Hypothalamus (tissue), 51 donors: Measurements from ENCODE around the gene PTGER4.

Source experiments
- DNase-seq, 51 donors: peaks; one replicate each; lab custom pipeline; 2025; lab: John Stamatoyannopoulos, UW

Gene PTGER4

DNA sequence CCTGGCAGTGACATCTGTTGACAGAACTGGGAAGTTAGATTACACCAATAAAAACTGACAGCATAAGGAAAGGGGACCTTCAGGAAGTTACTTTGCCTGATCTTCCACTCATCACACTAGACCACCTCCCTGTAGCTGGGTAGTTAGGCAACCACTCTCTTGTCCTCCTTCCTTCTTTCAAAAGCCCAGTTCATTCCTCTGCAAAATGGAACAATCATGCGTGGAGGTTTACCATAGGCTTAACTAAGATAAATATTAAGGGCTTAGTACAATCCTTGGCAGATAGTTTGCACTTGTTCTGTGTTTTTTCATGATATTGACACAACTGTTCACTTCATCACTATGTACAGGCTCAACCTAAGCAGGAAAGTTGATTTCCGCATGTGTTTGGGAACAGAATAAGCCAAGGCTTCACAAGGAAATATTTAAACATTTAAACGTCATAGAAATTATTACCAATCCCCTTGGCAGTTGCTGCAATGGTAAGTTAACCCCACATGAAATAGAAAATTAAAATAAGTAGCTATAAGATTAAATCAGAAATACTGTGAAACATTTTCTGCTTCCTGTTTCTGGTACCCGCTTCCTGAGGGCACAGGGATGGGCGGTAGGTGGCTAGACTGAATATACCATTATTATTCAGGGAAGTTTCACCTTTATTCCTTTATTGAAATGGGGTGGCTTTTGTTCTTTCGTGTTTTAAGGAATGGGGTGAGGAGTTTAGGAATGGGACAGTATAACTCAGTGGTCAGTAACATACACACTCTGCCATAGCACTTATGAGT lies 9.9 kb upstream of the PTGER4 start:
- DNase-seq: no peak

DNA sequence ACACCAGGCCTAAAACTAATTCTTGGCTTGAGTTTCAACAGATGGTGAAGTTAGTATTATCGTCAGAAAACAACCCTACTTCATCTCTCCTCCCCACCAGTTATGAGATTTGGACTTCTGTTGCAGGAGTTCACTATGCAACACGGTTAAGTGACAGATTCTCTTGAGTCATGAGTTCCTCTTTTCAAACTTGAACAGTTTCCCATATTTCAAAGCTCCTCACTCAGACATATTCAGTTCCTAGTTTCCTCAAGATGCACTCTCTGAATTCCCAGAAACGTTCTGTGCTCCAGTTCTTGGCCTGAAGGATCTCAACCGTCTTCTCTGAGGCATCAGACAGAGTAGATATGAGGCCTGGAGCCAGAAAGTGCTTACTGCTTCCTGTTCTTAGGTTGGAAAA lies 7.3 kb upstream of the PTGER4 start:
- DNase-seq: no peak

GRCh38 chr5:40674661-40675235 lies 5.0 kb upstream of the PTGER4 start:
- DNase-seq: no peak

DNA sequence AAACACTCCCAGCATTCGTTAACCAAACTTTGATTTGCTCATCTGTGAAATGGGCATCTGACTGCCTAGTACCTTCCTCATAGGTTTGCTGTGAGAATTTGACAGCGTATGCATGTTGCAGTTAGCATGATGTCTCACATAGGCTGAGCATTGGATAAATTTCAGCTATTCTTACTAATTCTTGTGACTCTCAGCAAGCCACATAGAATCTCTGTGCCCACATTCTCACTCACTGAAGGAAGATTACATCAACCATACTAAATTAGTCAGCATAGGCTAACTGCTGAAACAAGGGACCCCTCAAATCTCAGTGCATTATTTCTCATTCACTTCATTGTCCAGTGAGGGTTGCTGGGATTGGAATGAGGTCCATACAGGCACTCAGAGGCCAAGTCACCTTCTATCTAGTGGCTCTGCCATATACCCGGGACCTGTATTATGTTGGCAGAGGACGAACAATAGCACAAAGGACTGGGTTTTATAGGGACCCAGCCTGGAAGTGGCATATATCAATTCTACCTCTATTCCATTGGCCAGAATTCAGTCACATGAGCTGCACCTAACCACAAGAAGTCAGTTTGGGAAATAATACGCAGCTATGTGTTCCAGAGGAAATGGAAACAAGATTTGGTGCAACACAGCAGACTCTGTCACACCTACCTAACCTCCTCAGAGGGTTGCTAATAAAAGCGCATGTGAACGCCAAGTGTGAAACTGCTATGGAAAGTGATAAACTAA lies 4.2 kb upstream of the PTGER4 start:
- no peak for DNase-seq

- no peak for DNase-seq
Observed at GRCh38 chr5:40676613-40677343, 2.9 kb upstream of the PTGER4 start.

- DNase-seq: no peak
Observed at GRCh38 chr5:40677456-40677855, 2.3 kb upstream of the PTGER4 start.

DNA sequence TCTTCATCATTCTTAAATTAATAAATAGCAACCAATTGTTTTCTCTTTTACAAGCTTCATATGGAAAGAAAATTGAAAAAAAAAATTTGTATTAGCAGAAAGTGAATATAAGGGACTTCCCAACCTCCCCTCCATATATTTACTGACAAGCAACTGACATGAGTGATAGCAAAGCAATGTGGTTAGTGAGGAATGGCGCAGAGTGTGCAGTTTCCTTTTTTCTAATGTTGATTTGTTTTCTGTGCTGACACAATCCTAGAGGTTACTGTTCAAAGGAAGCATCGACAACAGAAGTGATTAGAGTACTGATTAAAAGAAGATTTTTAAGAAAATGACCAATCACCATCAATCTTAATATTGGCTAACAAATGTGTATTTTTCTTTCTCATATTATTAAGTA lies 1.7 kb upstream of the PTGER4 start:
- DNase-seq: no peak

- DNase-seq: no peak
Observed at GRCh38 chr5:40678460-40679147, 1.1 kb upstream of the PTGER4 start.

GRCh38 chr5:40679148-40679912 lies 385 bp upstream of the PTGER4 start:
- peak in 47 of 51 donors; percentile 15 to 75 (median 47) for DNase-seq

- DNase-seq: no peak
Observed at GRCh38 chr5:40680741-40681362, 1.1 kb downstream of the PTGER4 start.

DNA sequence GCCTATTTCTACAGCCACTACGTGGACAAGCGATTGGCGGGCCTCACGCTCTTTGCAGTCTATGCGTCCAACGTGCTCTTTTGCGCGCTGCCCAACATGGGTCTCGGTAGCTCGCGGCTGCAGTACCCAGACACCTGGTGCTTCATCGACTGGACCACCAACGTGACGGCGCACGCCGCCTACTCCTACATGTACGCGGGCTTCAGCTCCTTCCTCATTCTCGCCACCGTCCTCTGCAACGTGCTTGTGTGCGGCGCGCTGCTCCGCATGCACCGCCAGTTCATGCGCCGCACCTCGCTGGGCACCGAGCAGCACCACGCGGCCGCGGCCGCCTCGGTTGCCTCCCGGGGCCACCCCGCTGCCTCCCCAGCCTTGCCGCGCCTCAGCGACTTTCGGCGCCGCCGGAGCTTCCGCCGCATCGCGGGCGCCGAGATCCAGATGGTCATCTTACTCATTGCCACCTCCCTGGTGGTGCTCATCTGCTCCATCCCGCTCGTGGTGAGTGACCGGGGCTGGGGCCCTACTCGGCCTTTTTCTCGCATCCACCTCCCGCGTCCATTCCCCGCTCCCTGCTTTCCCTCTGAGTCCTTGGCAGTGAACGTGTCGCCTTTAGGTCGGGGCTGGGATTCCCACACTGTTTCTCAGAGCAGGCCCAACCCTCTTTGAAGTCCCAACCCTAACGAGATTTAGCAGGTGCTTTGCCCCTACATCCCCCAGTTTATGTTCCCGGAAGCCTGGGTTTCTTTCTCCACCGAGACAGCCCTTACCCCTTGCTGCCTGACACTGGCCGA lies 1.8 kb downstream of the PTGER4 start:
- DNase-seq: peak in 3 of 51 donors; percentile 3 to 8 (median 4)

DNA sequence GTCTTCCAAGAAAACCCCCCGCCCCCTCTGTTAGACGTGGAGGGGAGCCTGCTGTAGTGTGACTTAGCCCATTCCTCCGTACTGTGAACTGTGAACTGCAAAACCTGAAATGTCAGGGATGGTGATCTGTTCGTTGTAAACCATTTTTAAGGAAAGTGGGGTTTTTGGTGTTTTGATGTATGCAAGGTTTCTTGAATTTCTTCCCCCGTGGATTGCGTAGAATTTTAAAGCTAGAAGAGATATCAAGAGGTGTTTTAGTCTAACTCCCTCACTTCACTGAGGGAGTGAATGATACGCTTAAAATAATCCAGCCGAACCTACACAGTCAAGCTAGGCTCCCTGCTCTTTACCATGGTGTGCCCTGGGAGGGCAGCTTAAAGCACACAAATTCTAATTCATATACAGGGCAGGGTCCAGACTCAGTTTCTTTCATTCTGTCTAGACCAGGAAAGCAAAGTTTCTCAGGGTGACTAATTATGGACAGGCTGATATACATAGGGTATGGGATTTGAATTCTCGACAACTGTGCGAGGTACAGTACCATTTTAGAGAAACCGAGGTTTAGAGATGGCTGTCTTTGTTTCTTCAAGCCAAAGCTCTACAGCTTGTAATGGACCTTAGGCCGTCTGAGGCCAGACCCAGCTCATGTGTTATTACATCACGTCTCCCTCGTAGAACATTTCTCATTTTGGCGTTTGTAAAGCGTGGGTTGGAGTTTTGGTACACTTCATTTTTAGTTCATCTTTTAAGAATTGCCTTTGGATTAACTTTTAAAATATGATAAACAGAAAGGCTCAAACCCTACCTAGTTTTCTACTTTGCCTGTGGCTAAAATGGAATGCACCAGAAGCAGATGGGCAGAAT lies 2.7 kb downstream of the PTGER4 start:
- DNase-seq: no peak

GRCh38 chr5:40683305-40683704 lies 3.6 kb downstream of the PTGER4 start:
- DNase-seq: no peak

DNA sequence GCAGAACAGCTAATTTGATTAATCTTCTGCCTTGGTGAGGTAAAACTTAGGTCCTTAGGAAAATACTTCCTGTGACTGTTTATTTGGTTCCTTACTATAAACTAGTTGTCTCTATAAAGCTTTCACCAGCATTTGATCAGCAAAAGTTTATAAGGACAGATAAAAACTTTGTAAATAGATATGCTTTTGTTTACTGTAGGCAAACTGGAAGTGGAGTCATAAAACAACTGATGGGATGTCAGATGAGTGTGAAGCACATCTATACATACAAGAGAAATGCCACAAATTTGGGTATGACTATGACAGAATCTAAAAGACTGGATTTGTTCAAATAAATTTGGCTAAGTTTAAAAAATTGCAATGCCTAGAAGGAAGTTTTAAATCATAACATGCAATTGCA lies 5.5 kb downstream of the PTGER4 start:
- DNase-seq: no peak

DNA sequence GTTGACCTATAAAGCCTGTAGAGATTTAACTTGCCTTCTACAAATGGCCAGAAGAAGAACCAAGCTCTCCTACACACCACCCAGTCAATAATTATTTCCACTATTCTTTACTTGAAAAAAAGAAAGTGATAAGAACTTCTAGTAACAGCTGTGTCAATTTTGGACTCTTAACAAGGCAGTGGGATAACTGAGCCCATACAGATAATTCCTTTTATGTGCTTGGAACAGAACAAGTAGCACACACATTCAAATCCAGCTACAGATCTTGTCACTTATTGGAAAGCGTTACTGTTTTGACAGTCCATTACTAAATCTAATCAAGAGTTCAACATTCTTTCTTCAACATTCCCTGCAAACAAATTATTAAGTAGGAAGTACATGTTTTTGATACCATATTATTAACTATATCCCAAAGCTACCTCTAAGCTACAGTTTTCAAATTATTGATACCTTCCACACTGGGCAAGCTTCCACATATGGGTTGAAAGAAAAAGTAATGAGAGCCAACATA lies 6.3 kb downstream of the PTGER4 start:
- no peak for DNase-seq

- DNase-seq: no peak
Observed at GRCh38 chr5:40687321-40687720, 7.6 kb downstream of the PTGER4 start.

DNA sequence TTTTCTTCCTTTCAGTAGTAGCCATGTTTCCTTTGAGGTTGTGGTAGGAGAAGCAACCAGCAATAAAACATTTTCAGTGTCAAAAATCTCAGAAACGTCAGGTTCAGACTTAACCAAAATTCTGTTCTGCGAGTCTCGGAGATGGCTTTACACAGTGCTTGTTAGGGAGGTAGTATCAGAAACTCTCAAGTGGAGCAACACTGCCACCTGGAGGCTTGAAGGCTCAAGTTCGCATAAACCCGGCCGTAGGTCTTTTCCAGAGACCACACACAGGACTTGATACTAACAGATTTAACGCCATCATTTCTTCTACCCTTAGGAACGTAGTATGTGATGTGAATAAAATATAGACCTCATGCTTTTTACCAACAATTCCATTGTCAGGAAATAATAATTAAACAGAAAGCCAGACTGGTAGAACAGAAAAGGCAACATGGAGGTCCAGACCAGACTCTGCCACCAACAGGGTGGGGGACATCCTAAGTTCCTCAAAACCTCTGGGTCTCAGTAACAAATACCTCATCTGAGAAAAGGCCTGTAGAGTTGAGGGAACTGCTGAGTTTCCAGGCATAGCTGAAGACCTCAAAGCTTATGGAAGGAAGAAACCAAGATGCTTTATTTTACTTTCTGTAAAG lies 8.5 kb downstream of the PTGER4 start:
- DNase-seq: peak in 45 of 51 donors; percentile 7 to 86 (median 61)
